Spleen (tissue), 11 donors: ENCODE results near the gene TDRD6. TPM values are rescaled to one million over a fixed set of nuclear protein-coding genes. Genes with fewer than 3 reads are reported as not detected.

Experiments
- DNase-seq: peaks from one replicate; pipeline ENCODE4 v3.0.0-alpha.2; 2020
- H3K27ac ChIP-seq, 8 donors: fragments of 200-600 bp; sonication (generic) in 7 of 8; 1 replicate in 4 of 8; 2 replicates in 4 of 8; pipeline versions ENCODE4 v1.5.0 to v1.8.0; 2016 to 2021; ENCODE audit warnings: inconsistent platforms in 4 of 8, mild to moderate bottlenecking in 4 of 8, moderate library complexity in 1 of 8
- H3K27me3 ChIP-seq, 7 donors: fragments of 200-600 bp; sonication (generic) in 6 of 7; replicated peaks in 1 of 7; 1 replicate in 4 of 7; 2 replicates in 3 of 7; pipeline versions ENCODE4 v1.5.0 to v1.8.0; 2016 to 2021; ENCODE audit warnings: inconsistent platforms in 3 of 7, mild to moderate bottlenecking in 1 of 7
- H3K36me3 ChIP-seq, 6 donors: fragments of 200-600 bp; sonication (generic) in 5 of 6; 1 replicate in 4 of 6; 2 replicates in 2 of 6; pipeline versions ENCODE4 v1.5.0 to v1.8.0; 2016 to 2021; ENCODE audit warnings: inconsistent platforms in 2 of 6
- H3K4me1 ChIP-seq, 6 donors: fragments of 200-600 bp; sonication (generic) in 5 of 6; 1 replicate in 3 of 6; 2 replicates in 3 of 6; pipeline versions ENCODE4 v1.5.0 to v1.8.0; 2016 to 2021; ENCODE audit warnings: inconsistent platforms in 3 of 6
- H3K4me3 ChIP-seq, 8 donors: fragments of 200-600 bp; sonication (generic) in 7 of 8; 1 replicate in 4 of 8; 2 replicates in 4 of 8; pipeline versions ENCODE4 v1.5.0 to v1.8.0; 2016 to 2021; ENCODE audit warnings: inconsistent platforms in 4 of 8, mild to moderate bottlenecking in 4 of 8, moderate library complexity in 2 of 8
- H3K9me3 ChIP-seq, 8 donors: fragments of 200-600 bp; sonication (generic) in 7 of 8; 1 replicate in 4 of 8; 2 replicates in 4 of 8; pipeline versions ENCODE4 v1.5.0 to v1.8.0; 2016 to 2021; ENCODE audit warnings: inconsistent platforms in 4 of 8
- CTCF ChIP-seq, 11 experiments: fragments of 200-600 bp in 7 of 11; fragments of 450-650 bp in 4 of 11; sonication (generic) in 4 of 11; IDR thresholded peaks in 8 of 11; conservative IDR thresholded peaks in 3 of 11; 1 replicate in 7 of 11; 2 replicates in 4 of 11; pipeline versions ENCODE4 v1.4.0 to v1.8.0; 2016 to 2021; ENCODE audit warnings: antibody characterized with exemption in 11 of 11, inconsistent platforms in 4 of 11, mild to moderate bottlenecking in 1 of 11
- POLR2A ChIP-seq, 3 donors: fragments of 450-650 bp; IDR thresholded peaks; one replicate each; pipeline ENCODE4 v1.5.1; 2017; ENCODE audit warnings: antibody characterized with exemption in 3 of 3, mild to moderate bottlenecking in 1 of 3
- POLR2AphosphoS5 ChIP-seq, 3 donors: sonication (generic); formaldehyde crosslinking; IDR thresholded peaks; one replicate each; pipeline ENCODE4 v1.5.1; 2017; ENCODE audit warnings: antibody characterized with exemption in 3 of 3
- WGBS, 5 donors: extraction: QIAGEN DNeasy Blood & Tissue Kit in 3 of 5; methylation state at CpG; one replicate each; pipeline versions ENCODE4 v1.1.5 to v1.1.7; 2013 to 2018; 5-methylcytosine and 5-hydroxymethylcytosine counted together
- intact Hi-C: fragments of 100-400 bp; cut with DNase I; formaldehyde crosslinking; loops from one replicate; pipeline ENCODE4 v1.15.0; 2023; ENCODE audit warnings: low total_unique reads
- polyA plus RNA-seq, 3 donors: library from polyadenylated mRNA; stranded (reverse); fragments of 200-250 nt; gene quantifications; one replicate each; pipeline ENCODE4 v1.2.1, GENCODE V29; 2013
- total RNA-seq, 7 donors: library from RNA; depleted of rRNA in 3 of 7; stranded (reverse); fragments of >200 nt in 3 of 7; fragmentation: NEBNext Ultra II Directional in 4 of 7; extraction: Animal tissue kit (Norgen Biotek cat#: 25700) in 4 of 7; gene quantifications; one replicate each; pipeline versions ENCODE4 v1.1.0 to v1.2.1, GENCODE V29; 2016 to 2021
- donor health status: healthy with polysubstance abuse.
- donor health status: DM: no; HTN: no; CAD: no; lungs with moderate emphysema.
- donor health status: DM: no; HTN: no; CAD: no.
- donor health status: Bipolar disorder and iron deficiency.
- donor health status: healthy.
- donor health status: DM: no; HTN: no; CAD: no.
- donor health status: DM: yes; HTN: yes; CAD: no.

TDRD6 gene
- total and polyA plus RNA-seq, 10 donors, result 0.09 to 0.98 (median 0.26) TPM

- TF ChIP-seq POLR2AphosphoS5 (IDR thresholded peaks at IDR 0.05) (peak; percentile 66 to 80 (median 77)), POLR2A (IDR thresholded peaks at IDR 0.05) (no peak), CTCF (IDR thresholded peaks at IDR 0.05 in 8 of 11, conservative IDR thresholded peaks at IDR 0.05 in 3 of 11) (peak in 1 of 11 experiments; percentile 8)
- peak; percentile 79 for DNase-seq
- intact Hi-C loops, result no loop called here
- peaks cover 0 to 15% (median 11%) of the 10 kb centered on the region in 6 donors for H3K4me1 ChIP-seq
- H3K27me3 ChIP-seq, result peaks cover 0 to 64% (median 30%) of the 10 kb centered on the region in 7 donors
- H3K4me3 ChIP-seq, result peak within 1 kb of the TSS; percentile 10 to 65 (median 42)
- H3K27ac ChIP-seq, result peak within 1 kb of the TSS in 6 of 8 donors; percentile 49 to 81 (median 74)
- 1 to 5% (median 3%) methylated on average over 24 to 73 of the region's 73 CpGs for WGBS, 5 donors
- H3K36me3 ChIP-seq, result no peaks in the 10 kb centered on the region
- no peaks in the 10 kb centered on the region for H3K9me3 ChIP-seq
Measured at GRCh38 chr6:46734867-46735719, 47.4 kb downstream of the TDRD6 start, which contains the start of gene PLA2G7. Gene PLA2G7, minus strand, starts transcription at chr6:46735375. Its CDS starts 12,484 bp downstream, at chr6:46722891.

- no peak for TF ChIP-seq CTCF (IDR thresholded peaks at IDR 0.05 in 8 of 11, conservative IDR thresholded peaks at IDR 0.05 in 3 of 11)
- no peak for TF ChIP-seq POLR2A (IDR thresholded peaks at IDR 0.05)
- TF ChIP-seq POLR2AphosphoS5 (IDR thresholded peaks at IDR 0.05), result no peak
- H3K9me3 ChIP-seq, result no peaks in the 10 kb centered on the region
- peaks cover 0 to 15% (median 11%) of the 10 kb centered on the region in 6 donors for H3K4me1 ChIP-seq
- DNase-seq, result no peak
- 27 to 41% (median 29%) methylated on average over 8 of the region's 8 CpGs for WGBS, 5 donors
- peak overlapping the region in 6 of 8 donors; percentile 32 to 65 (median 46) for H3K4me3 ChIP-seq
- H3K27ac ChIP-seq, result peak overlapping the region in 5 of 8 donors; percentile 49 to 81 (median 76)
- no peaks in the 10 kb centered on the region for H3K36me3 ChIP-seq
- H3K27me3 ChIP-seq, result peaks cover 0 to 64% (median 30%) of the 10 kb centered on the region in 7 donors
- intact Hi-C loops, result no loop called here
Measured at GRCh38 chr6:46735720-46736031, 48.0 kb downstream of the TDRD6 start.

GRCh38 chr6:46736906-46737305 is 49.2 kb downstream of the TDRD6 start:
- no peaks in the 10 kb centered on the region for H3K36me3 ChIP-seq
- intact Hi-C loops, result no loop called here
- peaks cover 0 to 61% (median 30%) of the 10 kb centered on the region in 7 donors for H3K27me3 ChIP-seq
- H3K4me3 ChIP-seq, result no peak overlapping the region
- H3K27ac ChIP-seq, result no peak overlapping the region
- TF ChIP-seq POLR2AphosphoS5 (IDR thresholded peaks at IDR 0.05), result no peak
- no peak for TF ChIP-seq POLR2A (IDR thresholded peaks at IDR 0.05)
- H3K9me3 ChIP-seq, result no peaks in the 10 kb centered on the region
- peaks cover 0 to 15% (median 11%) of the 10 kb centered on the region in 6 donors for H3K4me1 ChIP-seq
- no peak for DNase-seq

GRCh38 chr6:46741482-46741881 is 53.8 kb downstream of the TDRD6 start:
- no peak for DNase-seq
- 62 to 97% (median 91%) methylated on average over 2 of the region's 2 CpGs for WGBS, 5 donors
- no peak overlapping the region for H3K4me3 ChIP-seq
- H3K4me1 ChIP-seq, result no peaks in the 10 kb centered on the region
- H3K36me3 ChIP-seq, result no peaks in the 10 kb centered on the region
- peaks cover 0 to 19% (median 12%) of the 10 kb centered on the region in 7 donors for H3K27me3 ChIP-seq
- H3K9me3 ChIP-seq, result no peaks in the 10 kb centered on the region
- intact Hi-C loops, result no loop called here
- H3K27ac ChIP-seq, result no peak overlapping the region
- TF ChIP-seq POLR2AphosphoS5 (IDR thresholded peaks at IDR 0.05), result no peak
- TF ChIP-seq POLR2A (IDR thresholded peaks at IDR 0.05), result no peak
- TF ChIP-seq CTCF (IDR thresholded peaks at IDR 0.05 in 8 of 11, conservative IDR thresholded peaks at IDR 0.05 in 3 of 11), result no peak
